ENCODE results near the gene MIOX. TPM values are rescaled to one million over a fixed set of nuclear protein-coding genes. Genes with fewer than 3 reads are reported as not detected.
"Not testable (repeated sequence)": the region's sequence is repeated elsewhere in the genome, so short reads cannot be mapped to it uniquely, and the experiment has no call there.

The MIOX gene
- total RNA-seq, 1 experiment from 2014 or later: not detected

GRCh38 chr22:50516891-50517290 lies 30.2 kb downstream of the MIOX start:
- H3K27me3 ChIP-seq (replicated peaks): no peaks in the 10 kb centered on the region
- no peak overlapping the region for H3K4me3 ChIP-seq
- no peak for DNase-seq (ENCODE audit: low read depth in 1 of 2, low spot score in 2 of 2)
- peaks cover 61% of the 10 kb centered on the region for H3K36me3 ChIP-seq
- H3K9me3 ChIP-seq (replicated peaks): no peaks in the 10 kb centered on the region
- no peaks in the 10 kb centered on the region for H3K4me1 ChIP-seq (replicated peaks)
- no peak overlapping the region for H3K27ac ChIP-seq

DNA sequence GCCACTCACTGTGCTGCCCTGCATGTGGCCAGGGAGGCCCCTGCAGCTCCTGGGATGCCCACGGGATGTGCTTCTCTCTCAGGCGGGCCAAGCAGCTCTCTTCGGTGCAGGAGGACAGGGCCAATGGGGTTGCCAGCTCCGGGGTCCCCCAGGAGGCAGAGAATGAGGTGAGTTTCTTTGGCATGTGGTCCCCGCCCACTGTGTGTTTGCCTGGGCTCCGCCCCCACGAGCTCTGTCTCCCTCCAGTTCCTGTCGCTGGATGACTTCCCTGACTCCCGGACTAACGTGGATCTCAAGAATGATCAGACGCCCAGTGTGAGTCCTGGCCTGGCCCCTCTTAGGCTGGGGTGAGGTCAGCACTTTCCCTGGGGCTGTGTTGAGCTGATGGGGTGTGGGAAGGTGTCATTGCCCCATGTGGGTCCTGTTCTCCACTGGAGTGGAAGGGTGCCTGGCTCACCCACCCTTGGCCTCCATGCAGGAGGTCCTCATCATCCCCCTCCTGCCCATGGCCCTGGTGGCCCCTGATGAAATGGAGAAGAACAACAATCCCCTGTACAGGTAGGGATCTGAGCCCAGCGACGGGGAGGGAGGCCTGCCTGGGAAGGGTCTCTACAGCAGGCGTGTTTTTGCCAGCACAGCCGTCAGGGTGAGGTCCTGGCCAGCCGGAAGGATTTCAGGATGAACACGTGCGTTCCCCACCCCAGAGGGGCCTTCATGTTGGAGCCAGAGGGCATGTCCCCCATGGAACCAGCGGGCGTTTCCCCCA lies 31.0 kb downstream of the MIOX start:
- Histone ChIP-seq H3K4me1 (replicated peaks) (no peaks in the 10 kb centered on the region), H3K9me3 (replicated peaks) (no peaks in the 10 kb centered on the region), H3K27me3 (replicated peaks) (no peaks in the 10 kb centered on the region), H3K27ac (no peak overlapping the region), H3K36me3 (peaks cover 62% of the 10 kb centered on the region), H3K4me3 (no peak overlapping the region)
- DNase-seq (ENCODE audit: low read depth in 1 of 2, low spot score in 2 of 2): no peak

DNA sequence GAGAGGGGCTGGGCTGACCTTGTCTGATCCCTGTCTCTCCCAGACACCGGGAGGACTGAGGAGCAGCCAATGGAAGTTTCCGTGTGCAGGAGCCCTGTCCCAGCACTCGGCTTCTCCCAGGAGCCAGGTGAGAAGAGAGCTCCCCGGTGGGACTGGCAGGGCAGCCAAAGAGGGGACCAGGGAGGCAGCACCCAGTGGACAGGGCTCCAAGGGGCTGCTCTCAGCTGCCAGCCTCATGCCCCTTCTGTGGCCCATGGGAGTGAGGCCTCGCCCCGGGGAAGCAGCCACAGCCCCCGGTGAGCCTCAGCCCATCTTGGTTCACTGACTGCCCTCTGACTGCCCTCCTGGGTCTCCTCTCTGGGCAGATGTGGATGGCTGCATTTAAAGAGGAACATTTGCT lies 31.9 kb downstream of the MIOX start:
- no peak for DNase-seq (ENCODE audit: low read depth in 1 of 2, low spot score in 2 of 2)
- Histone ChIP-seq H3K9me3 (replicated peaks) (no peaks in the 10 kb centered on the region), H3K36me3 (peaks cover 69% of the 10 kb centered on the region), H3K4me1 (replicated peaks) (no peaks in the 10 kb centered on the region), H3K27me3 (replicated peaks) (no peaks in the 10 kb centered on the region), H3K27ac (no peak overlapping the region), H3K4me3 (no peak overlapping the region)

GRCh38 chr22:50519151-50519550 lies 32.5 kb downstream of the MIOX start:
- no peak overlapping the region for H3K27ac ChIP-seq
- H3K9me3 ChIP-seq (replicated peaks): no peaks in the 10 kb centered on the region
- no peak for DNase-seq (ENCODE audit: low read depth in 1 of 2, low spot score in 2 of 2)
- H3K4me1 ChIP-seq (replicated peaks): peaks cover under 1% of the 10 kb centered on the region
- peaks cover 74% of the 10 kb centered on the region for H3K36me3 ChIP-seq
- H3K27me3 ChIP-seq (replicated peaks): no peaks in the 10 kb centered on the region
- no peak overlapping the region for H3K4me3 ChIP-seq

DNA sequence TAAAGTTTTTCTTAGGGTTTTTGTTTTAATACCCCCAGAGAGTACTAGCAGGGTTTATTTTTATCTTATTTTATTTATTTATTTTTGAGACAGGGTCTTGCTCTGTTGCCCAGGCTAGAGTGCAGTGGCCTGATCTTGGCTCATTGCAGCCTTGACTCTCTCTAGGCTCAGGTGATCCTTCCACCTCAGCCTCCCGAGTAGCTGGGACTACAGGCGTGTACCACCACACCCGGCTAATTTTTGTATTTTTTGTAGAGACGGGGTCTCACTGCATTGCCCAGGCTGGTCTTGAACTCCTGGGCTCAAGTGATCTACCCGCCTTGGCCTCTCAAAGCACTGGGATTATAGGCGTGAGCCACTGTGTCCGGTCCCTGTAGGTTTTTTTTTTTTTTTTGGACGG lies 33.5 kb downstream of the MIOX start:
- Histone ChIP-seq H3K4me1 (replicated peaks) (peaks cover 11% of the 10 kb centered on the region), H3K36me3 (peaks cover 84% of the 10 kb centered on the region)
- not testable (repeated sequence) for H3K27me3 ChIP-seq (replicated peaks); H3K9me3 ChIP-seq (replicated peaks); DNase-seq (ENCODE audit: low read depth in 1 of 2, low spot score in 2 of 2); H3K4me3 ChIP-seq; H3K27ac ChIP-seq

- Histone ChIP-seq H3K27me3 (replicated peaks) (no peaks in the 10 kb centered on the region), H3K36me3 (peaks cover 85% of the 10 kb centered on the region), H3K4me1 (replicated peaks) (peaks cover 12% of the 10 kb centered on the region), H3K4me3 (no peak overlapping the region), H3K27ac (no peak overlapping the region), H3K9me3 (replicated peaks) (no peaks in the 10 kb centered on the region)
- DNase-seq (ENCODE audit: low read depth in 1 of 2, low spot score in 2 of 2): no peak
These were observed 34.3 kb downstream of the MIOX start for GRCh38 chr22:50520826-50521453.

DNA sequence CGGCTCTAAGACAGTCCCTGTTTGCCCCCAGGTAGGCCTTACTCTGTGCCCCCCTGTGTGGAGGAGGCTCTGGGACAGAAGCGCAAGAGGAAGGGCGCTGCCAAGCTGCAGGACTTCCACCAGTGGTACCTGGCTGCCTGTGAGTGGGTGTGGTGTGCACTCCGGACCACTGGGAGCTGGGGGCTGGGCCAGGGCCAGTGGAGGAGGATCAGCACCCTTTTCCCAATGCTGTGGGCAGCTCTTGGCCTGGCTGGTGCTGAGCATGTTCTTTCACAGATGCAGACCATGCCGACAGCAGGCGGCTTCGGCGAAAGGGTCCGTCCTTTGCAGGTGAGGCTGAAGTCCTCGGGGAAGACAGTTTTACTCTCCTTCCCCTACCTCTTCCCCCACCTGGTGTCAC lies 35.1 kb downstream of the MIOX start:
- DNase-seq (ENCODE audit: low read depth in 1 of 2, low spot score in 2 of 2): no peak
- Histone ChIP-seq H3K4me3 (no peak overlapping the region), H3K27ac (no peak overlapping the region), H3K4me1 (replicated peaks) (peaks cover 19% of the 10 kb centered on the region), H3K36me3 (peaks cover 81% of the 10 kb centered on the region), H3K27me3 (replicated peaks) (no peaks in the 10 kb centered on the region), H3K9me3 (replicated peaks) (no peaks in the 10 kb centered on the region)

DNA sequence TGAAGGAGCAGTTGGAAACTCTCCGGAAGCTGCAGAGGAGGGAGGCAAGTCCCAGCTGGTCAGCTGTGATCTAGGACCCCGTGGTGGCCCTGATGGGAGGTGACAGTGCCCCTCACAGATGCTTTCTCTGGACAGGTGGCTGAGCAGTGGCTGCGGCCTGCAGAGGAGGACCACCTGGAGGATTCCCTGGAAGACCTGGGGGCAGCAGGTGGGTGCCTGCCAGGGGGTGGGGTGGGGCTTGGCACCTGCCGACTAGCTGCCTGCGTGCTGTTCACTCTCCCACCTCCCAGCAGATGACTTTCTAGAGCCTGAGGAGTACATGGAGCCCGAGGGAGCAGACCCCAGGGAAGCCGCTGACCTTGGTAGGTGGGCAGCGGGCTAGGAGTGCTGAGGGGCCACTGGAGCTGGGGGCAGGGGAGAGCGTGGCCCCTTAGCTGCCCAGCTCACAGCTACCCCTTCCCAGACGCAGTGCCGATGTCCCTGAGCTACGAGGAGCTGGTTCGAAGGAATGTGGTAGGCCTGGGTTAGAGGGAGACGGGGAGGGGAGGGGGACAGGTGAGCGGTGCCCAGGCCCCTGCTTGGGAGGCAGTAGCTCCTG lies 35.6 kb downstream of the MIOX start:
- no peak overlapping the region for H3K4me3 ChIP-seq

GRCh38 chr22:50522806-50523438 lies 36.3 kb downstream of the MIOX start:
- Histone ChIP-seq H3K9me3 (replicated peaks) (no peaks in the 10 kb centered on the region), H3K27ac (no peak overlapping the region), H3K27me3 (replicated peaks) (no peaks in the 10 kb centered on the region), H3K4me3 (no peak overlapping the region), H3K36me3 (peaks cover 69% of the 10 kb centered on the region), H3K4me1 (replicated peaks) (peaks cover 22% of the 10 kb centered on the region)
- no peak for DNase-seq (ENCODE audit: low read depth in 1 of 2, low spot score in 2 of 2)

More for the DNA sequence above, 35.6 kb downstream of the MIOX start:
- Histone ChIP-seq H3K36me3 (peaks cover 75% of the 10 kb centered on the region), H3K4me1 (replicated peaks) (peaks cover 22% of the 10 kb centered on the region), H3K9me3 (replicated peaks) (no peaks in the 10 kb centered on the region), H3K27ac (no peak overlapping the region), H3K27me3 (replicated peaks) (no peaks in the 10 kb centered on the region)
- DNase-seq (ENCODE audit: low read depth in 1 of 2, low spot score in 2 of 2): no peak

DNA sequence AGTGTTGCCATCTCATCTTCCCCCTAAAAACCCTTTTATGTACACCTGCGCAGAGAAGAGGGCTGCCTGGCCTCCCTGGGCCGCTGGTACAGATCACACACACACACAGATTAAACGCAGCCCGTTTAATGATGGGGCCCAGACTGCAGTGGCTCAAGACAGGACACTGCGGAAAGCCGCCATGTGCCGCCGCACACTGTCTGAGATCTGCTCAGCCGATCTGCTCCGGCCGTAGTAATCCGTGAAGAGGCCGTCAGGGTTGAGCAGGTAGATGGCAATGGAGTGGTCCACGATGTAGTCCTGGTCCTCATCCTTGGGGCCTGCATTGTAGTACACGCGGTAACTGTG lies 36.8 kb downstream of the MIOX start:
- no peak overlapping the region for H3K4me3 ChIP-seq
- peaks cover 22% of the 10 kb centered on the region for H3K4me1 ChIP-seq (replicated peaks)
- no peak overlapping the region for H3K27ac ChIP-seq
- no peaks in the 10 kb centered on the region for H3K27me3 ChIP-seq (replicated peaks)
- H3K36me3 ChIP-seq: peaks cover 64% of the 10 kb centered on the region
- DNase-seq (ENCODE audit: low read depth in 1 of 2, low spot score in 2 of 2): no peak
- no peaks in the 10 kb centered on the region for H3K9me3 ChIP-seq (replicated peaks)

GRCh38 chr22:50523806-50524675 lies 37.4 kb downstream of the MIOX start:
- Histone ChIP-seq H3K4me3 (peak overlapping the region; percentile 53), H3K9me3 (replicated peaks) (no peaks in the 10 kb centered on the region; the same call in 1 of the 2 replicates), H3K36me3 (peaks cover 57% of the 10 kb centered on the region), H3K27me3 (replicated peaks) (no peaks in the 10 kb centered on the region), H3K27ac (no peak overlapping the region), H3K4me1 (replicated peaks) (peaks cover 22% of the 10 kb centered on the region)
- no peak for DNase-seq (ENCODE audit: low read depth in 1 of 2, low spot score in 2 of 2)

DNA sequence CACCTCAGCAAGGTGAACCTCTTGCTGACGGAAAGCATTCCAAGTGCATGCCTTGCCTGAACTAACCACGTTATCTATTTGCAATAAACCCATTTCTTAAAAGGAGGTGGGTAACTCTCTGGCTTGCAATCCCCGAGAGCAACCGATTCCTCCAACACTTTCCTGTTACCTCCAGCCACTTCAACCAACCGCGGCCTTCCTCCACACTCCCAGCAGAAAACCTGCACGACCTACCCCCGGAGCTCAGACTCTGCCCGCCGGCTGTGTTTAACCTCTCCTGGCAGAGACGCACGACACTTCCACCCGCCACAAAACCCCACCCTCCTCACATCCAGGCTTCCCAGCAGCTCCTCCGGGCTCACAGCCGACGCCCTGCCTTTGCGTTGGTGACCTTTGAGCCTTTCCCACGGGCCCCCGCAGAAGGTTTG lies 38.0 kb downstream of the MIOX start:
- Histone ChIP-seq H3K36me3 (peaks cover 51% of the 10 kb centered on the region), H3K27ac (peak overlapping the region; percentile 26), H3K27me3 (replicated peaks) (peaks cover 1% of the 10 kb centered on the region), H3K4me1 (replicated peaks) (peaks cover 28% of the 10 kb centered on the region), H3K9me3 (replicated peaks) (peaks cover 5% of the 10 kb centered on the region), H3K4me3 (peak overlapping the region; percentile 53)
- DNase-seq (ENCODE audit: low read depth in 1 of 2, low spot score in 2 of 2): no peak

GRCh38 chr22:50525104-50525857 lies 38.6 kb downstream of the MIOX start, which contains the start of gene SCO2:
SCO2 (minus strand) TSS chr22:50525598; CDS start chr22:50524411, 1,187 bp downstream.
- peaks cover 11% of the 10 kb centered on the region for H3K9me3 ChIP-seq (replicated peaks)
- H3K4me1 ChIP-seq (replicated peaks): peaks cover 34% of the 10 kb centered on the region
- DNase-seq (ENCODE audit: low read depth in 1 of 2, low spot score in 2 of 2): peak; percentile 96 to 98
- H3K36me3 ChIP-seq: peaks cover 48% of the 10 kb centered on the region
- H3K27ac ChIP-seq: peak within 1 kb of the TSS; percentile 63
- H3K27me3 ChIP-seq (replicated peaks): peaks cover 7% of the 10 kb centered on the region
- H3K4me3 ChIP-seq: peak within 1 kb of the TSS; percentile 53
